Spleen (tissue), 11 donors: ENCODE results near the gene MUC12. TPM values are rescaled to one million over a fixed set of nuclear protein-coding genes. Genes with fewer than 3 reads are reported as not detected.
A peak's percentile ranks its signal among the peaks of the same experiment; 100 is the strongest.

Source experiments
- DNase-seq: peaks from one replicate; pipeline ENCODE4 v3.0.0-alpha.2; 2020
- H3K27ac ChIP-seq, 8 donors: fragments of 200-600 bp; sonication (generic) in 7 of 8; 1 replicate in 4 of 8; 2 replicates in 4 of 8; pipeline versions ENCODE4 v1.5.0 to v1.8.0; 2016 to 2021; ENCODE audit warnings: inconsistent platforms in 4 of 8, mild to moderate bottlenecking in 4 of 8, moderate library complexity in 1 of 8
- H3K27me3 ChIP-seq, 7 donors: fragments of 200-600 bp; sonication (generic) in 6 of 7; replicated peaks in 1 of 7; 1 replicate in 4 of 7; 2 replicates in 3 of 7; pipeline versions ENCODE4 v1.5.0 to v1.8.0; 2016 to 2021; ENCODE audit warnings: inconsistent platforms in 3 of 7, mild to moderate bottlenecking in 1 of 7
- H3K36me3 ChIP-seq, 6 donors: fragments of 200-600 bp; sonication (generic) in 5 of 6; 1 replicate in 4 of 6; 2 replicates in 2 of 6; pipeline versions ENCODE4 v1.5.0 to v1.8.0; 2016 to 2021; ENCODE audit warnings: inconsistent platforms in 2 of 6
- H3K4me1 ChIP-seq, 6 donors: fragments of 200-600 bp; sonication (generic) in 5 of 6; 1 replicate in 3 of 6; 2 replicates in 3 of 6; pipeline versions ENCODE4 v1.5.0 to v1.8.0; 2016 to 2021; ENCODE audit warnings: inconsistent platforms in 3 of 6
- H3K4me3 ChIP-seq, 8 donors: fragments of 200-600 bp; sonication (generic) in 7 of 8; 1 replicate in 4 of 8; 2 replicates in 4 of 8; pipeline versions ENCODE4 v1.5.0 to v1.8.0; 2016 to 2021; ENCODE audit warnings: inconsistent platforms in 4 of 8, mild to moderate bottlenecking in 4 of 8, moderate library complexity in 2 of 8
- H3K9me3 ChIP-seq, 8 donors: fragments of 200-600 bp; sonication (generic) in 7 of 8; 1 replicate in 4 of 8; 2 replicates in 4 of 8; pipeline versions ENCODE4 v1.5.0 to v1.8.0; 2016 to 2021; ENCODE audit warnings: inconsistent platforms in 4 of 8
- POLR2A ChIP-seq, 3 donors: fragments of 450-650 bp; IDR thresholded peaks; one replicate each; pipeline ENCODE4 v1.5.1; 2017; ENCODE audit warnings: antibody characterized with exemption in 3 of 3, mild to moderate bottlenecking in 1 of 3
- POLR2AphosphoS5 ChIP-seq, 3 donors: sonication (generic); formaldehyde crosslinking; IDR thresholded peaks; one replicate each; pipeline ENCODE4 v1.5.1; 2017; ENCODE audit warnings: antibody characterized with exemption in 3 of 3
- WGBS, 5 donors: extraction: QIAGEN DNeasy Blood & Tissue Kit in 3 of 5; methylation state at CpG; one replicate each; pipeline versions ENCODE4 v1.1.5 to v1.1.7; 2013 to 2018; 5-methylcytosine and 5-hydroxymethylcytosine counted together
- intact Hi-C: fragments of 100-400 bp; cut with DNase I; formaldehyde crosslinking; loops from one replicate; pipeline ENCODE4 v1.15.0; 2023; ENCODE audit warnings: low total_unique reads
- polyA plus RNA-seq, 3 donors: library from polyadenylated mRNA; stranded (reverse); fragments of 200-250 nt; gene quantifications; one replicate each; pipeline ENCODE4 v1.2.1, GENCODE V29; 2013
- total RNA-seq, 7 donors: library from RNA; depleted of rRNA in 3 of 7; stranded (reverse); fragments of >200 nt in 3 of 7; fragmentation: NEBNext Ultra II Directional in 4 of 7; extraction: Animal tissue kit (Norgen Biotek cat#: 25700) in 4 of 7; gene quantifications; one replicate each; pipeline versions ENCODE4 v1.1.0 to v1.2.1, GENCODE V29; 2016 to 2021
- TF ChIP-seq, protein P1 (sequence below), 11 experiments: fragments of 200-600 bp in 7 of 11; fragments of 450-650 bp in 4 of 11; sonication (generic) in 4 of 11; IDR thresholded peaks in 8 of 11; conservative IDR thresholded peaks in 3 of 11; 1 replicate in 7 of 11; 2 replicates in 4 of 11; pipeline versions ENCODE4 v1.4.0 to v1.8.0; 2016 to 2021; ENCODE audit warnings: antibody characterized with exemption in 11 of 11, inconsistent platforms in 4 of 11, mild to moderate bottlenecking in 1 of 11
- donor health status: healthy with polysubstance abuse.
- donor health status: DM: no; HTN: no; CAD: no; lungs with moderate emphysema.
- donor health status: DM: no; HTN: no; CAD: no.
- donor health status: Bipolar disorder and iron deficiency.
- donor health status: healthy.
- donor health status: DM: no; HTN: no; CAD: no.
- donor health status: DM: yes; HTN: yes; CAD: no.

MUC12 gene
- total and polyA plus RNA-seq, 10 donors, result 0.07 to 1.7 (median 0.82) TPM; not detected in 2

DNA sequence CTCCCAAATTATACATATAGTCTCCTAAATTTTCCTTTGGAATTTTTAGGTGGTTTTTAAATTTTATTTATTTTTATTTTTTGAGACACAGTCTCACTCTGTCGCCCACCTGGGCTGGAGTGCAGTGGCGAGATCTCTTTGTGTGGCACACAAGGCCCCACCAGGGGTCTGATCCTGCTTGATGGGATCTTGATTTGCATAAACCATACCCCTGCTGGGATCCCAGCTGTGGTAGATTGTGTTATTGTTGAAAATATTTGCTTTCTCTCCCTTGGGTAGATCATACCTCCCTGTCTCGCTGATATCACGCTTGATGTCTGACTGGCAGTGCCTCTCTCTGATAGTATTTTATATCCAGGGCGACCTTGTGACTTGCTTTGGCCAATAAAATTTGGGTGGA lies 25.7 kb upstream of the MUC12 start:
- Histone ChIP-seq H3K9me3 (peaks cover 0 to 27% (median 21%) of the 10 kb centered on the region in 8 donors), H3K27me3 (peaks cover 0 to 45% (median 0%) of the 10 kb centered on the region in 7 donors), H3K27ac (no peak overlapping the region), H3K4me3 (no peak overlapping the region), H3K4me1 (no peaks in the 10 kb centered on the region), H3K36me3 (no peaks in the 10 kb centered on the region)
- no peak for DNase-seq
- TF ChIP-seq, protein P1, sequence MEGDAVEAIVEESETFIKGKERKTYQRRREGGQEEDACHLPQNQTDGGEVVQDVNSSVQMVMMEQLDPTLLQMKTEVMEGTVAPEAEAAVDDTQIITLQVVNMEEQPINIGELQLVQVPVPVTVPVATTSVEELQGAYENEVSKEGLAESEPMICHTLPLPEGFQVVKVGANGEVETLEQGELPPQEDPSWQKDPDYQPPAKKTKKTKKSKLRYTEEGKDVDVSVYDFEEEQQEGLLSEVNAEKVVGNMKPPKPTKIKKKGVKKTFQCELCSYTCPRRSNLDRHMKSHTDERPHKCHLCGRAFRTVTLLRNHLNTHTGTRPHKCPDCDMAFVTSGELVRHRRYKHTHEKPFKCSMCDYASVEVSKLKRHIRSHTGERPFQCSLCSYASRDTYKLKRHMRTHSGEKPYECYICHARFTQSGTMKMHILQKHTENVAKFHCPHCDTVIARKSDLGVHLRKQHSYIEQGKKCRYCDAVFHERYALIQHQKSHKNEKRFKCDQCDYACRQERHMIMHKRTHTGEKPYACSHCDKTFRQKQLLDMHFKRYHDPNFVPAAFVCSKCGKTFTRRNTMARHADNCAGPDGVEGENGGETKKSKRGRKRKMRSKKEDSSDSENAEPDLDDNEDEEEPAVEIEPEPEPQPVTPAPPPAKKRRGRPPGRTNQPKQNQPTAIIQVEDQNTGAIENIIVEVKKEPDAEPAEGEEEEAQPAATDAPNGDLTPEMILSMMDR (IDR thresholded peaks at IDR 0.05 in 8 of 11, conservative IDR thresholded peaks at IDR 0.05 in 3 of 11), result no peak
- no peak for TF ChIP-seq POLR2AphosphoS5 (IDR thresholded peaks at IDR 0.05)
- TF ChIP-seq POLR2A (IDR thresholded peaks at IDR 0.05), result no peak
- 86 to 93% (median 87%) methylated on average over 5 of the region's 5 CpGs for WGBS, 5 donors
- intact Hi-C loops, result no loop called here

- Histone ChIP-seq H3K27ac (no peak overlapping the region), H3K9me3 (peaks cover 0 to 25% (median 19%) of the 10 kb centered on the region in 8 donors), H3K27me3 (peaks cover 0 to 49% (median 0%) of the 10 kb centered on the region in 7 donors), H3K36me3 (no peaks in the 10 kb centered on the region), H3K4me1 (peaks cover 0 to 3% (median 0%) of the 10 kb centered on the region in 6 donors), H3K4me3 (no peak overlapping the region)
- 74 to 94% (median 80%) methylated on average over 4 of the region's 4 CpGs for WGBS, 5 donors
- DNase-seq, result no peak
- intact Hi-C loops, result no loop called here
- TF ChIP-seq, protein P1 (IDR thresholded peaks at IDR 0.05 in 8 of 11, conservative IDR thresholded peaks at IDR 0.05 in 3 of 11), result no peak
- TF ChIP-seq POLR2AphosphoS5 (IDR thresholded peaks at IDR 0.05) (no peak), POLR2A (IDR thresholded peaks at IDR 0.05) (no peak)
Observed at GRCh38 chr7:100944138-100944537, 25.2 kb upstream of the MUC12 start.

DNA sequence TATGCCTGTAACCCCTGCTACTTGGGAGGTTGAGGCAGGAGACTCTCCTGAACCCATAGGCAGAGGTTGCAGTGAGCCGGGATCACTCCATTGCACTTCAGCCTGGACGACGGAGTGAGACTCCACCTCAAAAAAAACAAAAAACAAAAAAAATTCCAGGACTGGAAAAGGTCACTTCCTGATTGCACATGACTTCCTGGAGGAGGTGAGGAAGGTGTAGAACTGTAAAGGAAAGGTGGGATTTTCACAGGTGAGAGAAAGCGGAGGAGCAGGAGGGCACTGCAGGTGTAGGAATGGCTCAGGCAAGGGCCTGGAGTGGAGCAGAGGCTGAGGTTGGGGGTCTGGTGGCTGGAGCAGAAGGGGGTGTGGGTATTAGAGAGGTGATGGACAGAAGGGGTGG lies 23.3 kb upstream of the MUC12 start:
- 78 to 92% (median 88%) methylated on average over 4 of the region's 4 CpGs for WGBS, 5 donors
- peak; percentile 27 for DNase-seq
- H3K27ac ChIP-seq, result no peak overlapping the region
- peaks cover 0 to 69% (median 11%) of the 10 kb centered on the region in 7 donors for H3K27me3 ChIP-seq
- no peaks in the 10 kb centered on the region for H3K36me3 ChIP-seq
- TF ChIP-seq, protein P1 (IDR thresholded peaks at IDR 0.05 in 8 of 11, conservative IDR thresholded peaks at IDR 0.05 in 3 of 11), result no peak
- TF ChIP-seq POLR2A (IDR thresholded peaks at IDR 0.05) (no peak), POLR2AphosphoS5 (IDR thresholded peaks at IDR 0.05) (no peak)
- H3K4me3 ChIP-seq, result no peak overlapping the region
- peaks cover 0 to 9% (median 0%) of the 10 kb centered on the region in 6 donors for H3K4me1 ChIP-seq
- peaks cover 0 to 6% (median 0%) of the 10 kb centered on the region in 8 donors for H3K9me3 ChIP-seq
- intact Hi-C loops, result no loop called here

DNA sequence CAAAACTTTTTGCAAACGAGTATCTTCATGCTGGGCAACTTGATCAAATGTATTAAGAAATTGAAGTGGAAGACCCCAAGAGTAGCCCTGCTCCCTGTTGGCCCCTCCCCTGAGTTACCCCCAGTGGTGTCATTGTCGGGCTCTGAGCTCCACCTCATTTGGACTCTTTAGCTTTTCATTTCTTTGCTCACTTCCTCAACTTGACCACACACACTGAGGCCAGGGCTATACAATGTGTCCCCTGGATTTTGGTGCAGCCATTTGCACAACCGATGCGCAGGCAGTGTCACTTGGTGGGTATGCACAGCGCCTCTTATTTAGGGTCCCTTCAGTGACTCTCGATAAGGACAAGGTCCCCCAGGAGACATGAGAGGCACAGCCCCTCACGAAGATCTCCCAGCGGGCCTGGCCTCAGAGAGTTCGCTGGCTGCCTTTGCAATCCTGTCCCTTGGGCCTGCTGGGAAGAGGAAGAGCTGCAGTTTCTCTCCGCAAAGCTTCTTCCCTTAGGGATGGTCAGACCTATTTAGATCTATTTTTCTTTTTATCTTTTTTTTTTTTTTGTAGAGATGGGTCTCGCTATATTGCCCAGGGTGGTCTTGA lies 22.5 kb upstream of the MUC12 start:
- WGBS, 5 donors, result 77 to 85% (median 81%) methylated on average over 11 of the region's 11 CpGs
- Histone ChIP-seq H3K4me3 (no peak overlapping the region), H3K4me1 (peaks cover 0 to 9% (median 0%) of the 10 kb centered on the region in 6 donors), H3K27me3 (peaks cover 0 to 76% (median 18%) of the 10 kb centered on the region in 7 donors), H3K9me3 (peaks cover 0 to 5% (median 0%) of the 10 kb centered on the region in 8 donors), H3K36me3 (no peaks in the 10 kb centered on the region), H3K27ac (no peak overlapping the region)
- TF ChIP-seq POLR2AphosphoS5 (IDR thresholded peaks at IDR 0.05) (no peak), POLR2A (IDR thresholded peaks at IDR 0.05) (no peak)
- TF ChIP-seq, protein P1 (IDR thresholded peaks at IDR 0.05 in 8 of 11, conservative IDR thresholded peaks at IDR 0.05 in 3 of 11), result no peak
- intact Hi-C loops, result no loop called here
- peak; percentile 28 for DNase-seq
